Amniotic stem cell (primary cell): ENCODE results near the gene SLC4A9.
"Not testable (repeated sequence)": the region's sequence is repeated elsewhere in the genome, so short reads cannot be mapped to it uniquely, and the experiment has no call there.

ENCODE experiments used
- DNase-seq: peaks from one replicate; lab custom pipeline; 2025; lab: John Stamatoyannopoulos, UW

The SLC4A9 gene

DNA sequence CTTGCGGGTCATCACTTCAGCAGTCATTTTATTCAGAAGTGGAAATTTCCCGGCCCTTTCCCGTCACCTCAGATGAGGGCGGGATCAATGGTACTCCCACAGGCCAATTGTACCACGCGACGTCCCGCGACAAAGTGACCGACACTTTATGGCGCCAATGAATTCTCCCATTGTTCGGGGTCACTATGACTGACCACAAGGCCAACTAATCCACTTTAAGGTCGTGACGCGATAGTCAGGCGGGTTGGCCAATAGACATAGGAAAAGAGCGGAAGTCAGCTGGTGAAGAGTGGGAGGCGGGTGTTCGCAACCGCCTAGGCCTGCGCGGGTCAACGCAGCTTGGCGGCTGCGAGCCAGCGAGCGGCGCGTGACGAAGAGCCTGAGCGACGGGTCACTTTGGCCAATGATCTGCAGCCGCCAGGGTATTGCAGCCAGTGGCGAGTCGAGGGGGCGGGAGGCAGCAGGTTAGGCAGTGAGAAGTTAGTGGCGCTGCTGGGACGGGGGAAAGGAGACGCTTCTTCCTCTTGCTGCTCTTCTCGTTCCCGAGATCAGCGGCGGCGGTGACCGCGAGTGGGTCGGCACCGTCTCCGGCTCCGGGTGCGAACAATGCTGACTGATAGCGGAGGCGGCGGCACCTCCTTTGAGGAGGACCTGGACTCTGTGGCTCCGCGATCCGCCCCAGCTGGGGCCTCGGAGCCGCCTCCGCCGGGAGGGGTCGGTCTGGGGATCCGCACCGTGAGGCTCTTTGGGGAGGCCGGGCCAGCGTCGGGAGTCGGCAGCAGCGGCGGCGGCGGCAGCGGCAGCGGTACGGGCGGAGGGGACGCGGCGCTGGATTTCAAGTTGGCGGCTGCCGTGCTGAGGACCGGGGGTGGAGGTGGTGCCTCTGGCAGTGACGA, 41.6 kb downstream of the SLC4A9 start, which contains the start of gene ANKHD1:
TSS of gene ANKHD1 (plus strand) at position 472 of the 896 bp plus-strand sequence. CDS start at position 607, 135 bp downstream.
- peak; percentile 99 for DNase-seq

- DNase-seq: no peak
Observed at GRCh38 chr5:140402258-140403074, 42.5 kb downstream of the SLC4A9 start.

- DNase-seq: no peak
Observed at GRCh38 chr5:140403613-140404012, 43.6 kb downstream of the SLC4A9 start.

DNA sequence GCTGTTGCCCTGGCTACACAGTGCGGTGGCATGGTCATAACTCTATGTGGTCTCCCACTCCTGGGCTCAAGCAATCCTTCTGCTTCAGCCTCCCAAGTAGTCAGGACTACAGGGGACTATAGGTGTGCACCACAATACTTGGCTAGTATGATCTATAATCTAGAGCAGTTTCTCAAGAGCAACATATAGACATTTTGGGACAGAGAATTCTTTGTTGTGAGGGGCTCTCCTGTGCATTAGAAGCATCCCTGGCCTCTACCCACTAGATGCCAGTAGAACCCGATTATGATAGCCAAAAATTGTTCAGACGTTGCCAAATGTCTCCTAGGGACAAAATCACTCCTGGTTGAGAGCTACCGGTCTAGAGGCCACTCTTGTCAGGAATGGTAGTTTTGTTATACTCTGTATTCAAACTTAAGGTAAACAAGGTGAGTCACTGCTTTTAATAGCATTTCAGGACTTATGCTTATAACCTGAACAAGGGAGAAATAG, 48.8 kb downstream of the SLC4A9 start:
- no peak for DNase-seq

DNA sequence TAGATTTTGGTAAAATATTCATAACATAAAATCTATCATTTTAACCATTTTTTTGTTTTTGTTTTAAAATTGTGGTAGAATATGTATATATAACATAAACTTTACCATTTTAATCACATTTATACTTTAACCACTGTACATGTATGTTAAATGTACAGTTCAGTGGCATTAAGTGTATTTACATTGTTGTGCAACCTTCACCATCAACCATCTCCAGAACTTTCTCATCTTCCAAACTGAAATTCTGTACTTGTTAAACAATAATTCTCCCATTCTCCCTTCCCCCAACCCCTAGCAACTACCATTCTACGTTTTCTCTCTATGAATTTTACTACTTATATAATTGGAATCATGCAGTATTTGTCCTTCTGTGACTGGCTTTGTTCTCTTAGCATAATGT, 53.2 kb downstream of the SLC4A9 start:
- DNase-seq: no peak

- no peak for DNase-seq
Observed at GRCh38 chr5:140417235-140417634, 57.2 kb downstream of the SLC4A9 start.

- no peak for DNase-seq
Observed at GRCh38 chr5:140418862-140419520, 59.0 kb downstream of the SLC4A9 start.

GRCh38 chr5:140420226-140420570, 60.2 kb downstream of the SLC4A9 start:
- DNase-seq: no peak

GRCh38 chr5:140420665-140421361, 60.8 kb downstream of the SLC4A9 start:
- no peak for DNase-seq

DNA sequence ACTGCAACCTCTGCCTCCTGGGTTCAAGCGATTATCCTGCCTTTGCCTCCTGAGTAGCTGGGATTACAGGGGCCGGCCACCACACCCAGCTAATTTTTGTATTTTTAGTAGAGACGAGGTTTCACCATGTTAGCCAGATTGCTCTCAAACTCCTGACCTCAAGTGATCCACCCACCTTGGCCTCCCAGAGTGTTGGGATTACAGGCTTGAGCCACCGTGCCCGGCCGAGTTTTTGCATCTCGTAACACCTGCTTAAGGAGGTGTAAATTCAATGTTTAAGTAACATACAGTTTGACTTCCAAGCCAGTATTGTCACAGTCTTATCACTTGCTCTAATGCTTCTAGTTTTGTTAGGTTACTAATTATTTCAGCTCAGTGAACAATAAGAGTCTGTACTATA, 61.4 kb downstream of the SLC4A9 start:
- DNase-seq: not testable (repeated sequence)

GRCh38 chr5:140423609-140424008, 63.6 kb downstream of the SLC4A9 start:
- DNase-seq: no peak

- no peak for DNase-seq
Observed at GRCh38 chr5:140424135-140424534, 64.1 kb downstream of the SLC4A9 start.
